HEK293 (cell line): ENCODE results near the gene NCAN.

ENCODE experiments used
- CTCF ChIA-PET: fragments of 350-600 bp; formaldehyde crosslinking; extraction: SDS; loops from one replicate; lab custom pipeline; 2021; ENCODE audit warnings: antibody characterized with exemption; lab: Yijun Ruan, JAX
- POLR2A ChIA-PET: fragments of 300-600 bp; formaldehyde crosslinking; extraction: SDS; loops from one replicate; lab custom pipeline; 2020; ENCODE audit warnings: antibody characterized with exemption, inconsistent platforms; lab: Yijun Ruan, JAX
- H3K27ac ChIP-seq: fragments of 200-500 bp; sonication (Bioruptor generic); 2 replicates; pipeline ENCODE4 v1.5.1; 2014; ENCODE audit warnings: low read depth, low read length, control low read depth, inconsistent platforms; ENCODE audit errors: extremely low read depth
- H3K36me3 ChIP-seq, 2 experiments: fragments of 200-500 bp in 1 of 2; sonication (Bioruptor generic) in 1 of 2; 1 replicate in 1 of 2; 2 replicates in 1 of 2; pipeline ENCODE4 v1.5.1; 2014 to 2017; ENCODE audit warnings: inconsistent platforms in 2 of 2, low read length in 2 of 2; ENCODE audit not compliant: control insufficient read depth in 2 of 2, insufficient read depth in 1 of 2
- H3K4me1 ChIP-seq: fragments of 200-500 bp; sonication (Bioruptor generic); 2 replicates; pipeline ENCODE4 v1.5.1; 2014; ENCODE audit warnings: mild to moderate bottlenecking, low read length, inconsistent platforms; ENCODE audit not compliant: control insufficient read depth, insufficient read depth
- H3K4me3 ChIP-seq: 2 replicates; pipeline ENCODE4 v1.5.1; 2011; ENCODE audit warnings: low read depth, mild to moderate bottlenecking, control low read depth, low read length, moderate library complexity
- H3K9me3 ChIP-seq: fragments of 200-500 bp; sonication (Bioruptor generic); 2 replicates; pipeline ENCODE4 v1.5.1; 2014; ENCODE audit warnings: low read depth, low read length, inconsistent platforms; ENCODE audit not compliant: control insufficient read depth, insufficient read depth
- GLI4 ChIP-seq: fragments of 450-650 bp; formaldehyde crosslinking; IDR thresholded peaks from 2 replicates; pipeline ENCODE4 v1.5.1; 2016; ENCODE audit warnings: missing biosample characterization, missing genetic modification characterization
- IKZF3 ChIP-seq: fragments of 450-650 bp; IDR thresholded peaks from 2 replicates; pipeline ENCODE4 v1.5.0; 2018; ENCODE audit warnings: missing biosample characterization, mild to moderate bottlenecking, missing genetic modification characterization, moderate library complexity
- KLF8 ChIP-seq: fragments of 450-650 bp; formaldehyde crosslinking; IDR thresholded peaks from 2 replicates; pipeline ENCODE4 v1.5.1; 2016; ENCODE audit warnings: missing biosample characterization, missing genetic modification characterization
- PBX3 ChIP-seq: sonication (generic); formaldehyde crosslinking; IDR thresholded peaks from 2 replicates; pipeline ENCODE4 v1.8.1; 2022; ENCODE audit warnings: mild to moderate bottlenecking, moderate library complexity, missing genetic modification reagents
- PRDM4 ChIP-seq: fragments of 450-650 bp; formaldehyde crosslinking; IDR thresholded peaks from 2 replicates; pipeline ENCODE4 v1.5.1; 2017; ENCODE audit warnings: missing biosample characterization, missing genetic modification characterization
- RBAK ChIP-seq: fragments of 450-650 bp; formaldehyde crosslinking; IDR thresholded peaks from 2 replicates; pipeline ENCODE4 v1.5.1; 2016; ENCODE audit warnings: missing biosample characterization, missing genetic modification characterization
- REPIN1 ChIP-seq: fragments of 450-650 bp; formaldehyde crosslinking; IDR thresholded peaks from 2 replicates; pipeline ENCODE4 v1.5.1; 2017; ENCODE audit warnings: missing biosample characterization, missing genetic modification characterization, low read depth
- SP2 ChIP-seq: fragments of 450-650 bp; formaldehyde crosslinking; IDR thresholded peaks from 2 replicates; pipeline ENCODE4 v1.5.1; 2016; ENCODE audit warnings: missing biosample characterization, missing genetic modification characterization
- ZBTB8A ChIP-seq: fragments of 450-650 bp; formaldehyde crosslinking; IDR thresholded peaks from 2 replicates; pipeline ENCODE4 v1.5.1; 2016; ENCODE audit warnings: missing biosample characterization, missing genetic modification characterization
- ZFP3 ChIP-seq: fragments of 450-650 bp; formaldehyde crosslinking; IDR thresholded peaks from 2 replicates; pipeline ENCODE4 v1.5.1; 2016; ENCODE audit warnings: low read depth, missing biosample characterization, missing genetic modification characterization
- ZIC2 ChIP-seq: fragments of 450-650 bp; formaldehyde crosslinking; IDR thresholded peaks from 2 replicates; pipeline ENCODE4 v1.5.1; 2016; ENCODE audit warnings: missing biosample characterization, missing genetic modification characterization
- ZNF10 ChIP-seq: fragments of 450-650 bp; formaldehyde crosslinking; IDR thresholded peaks from 2 replicates; pipeline ENCODE4 v1.5.1; 2017; ENCODE audit warnings: missing biosample characterization, missing genetic modification characterization
- ZNF138 ChIP-seq: fragments of 450-650 bp; formaldehyde crosslinking; IDR thresholded peaks from 2 replicates; pipeline ENCODE4 v1.5.1; 2016; ENCODE audit warnings: missing biosample characterization, missing genetic modification characterization, borderline replicate concordance
- ZNF155 ChIP-seq: fragments of 450-650 bp; formaldehyde crosslinking; IDR thresholded peaks from 2 replicates; pipeline ENCODE4 v1.5.1; 2016; ENCODE audit warnings: missing biosample characterization, missing genetic modification characterization
- ZNF175 ChIP-seq: fragments of 450-650 bp; formaldehyde crosslinking; IDR thresholded peaks from 2 replicates; pipeline ENCODE4 v1.5.1; 2016; ENCODE audit warnings: missing biosample characterization, missing genetic modification characterization
- ZNF223 ChIP-seq: fragments of 450-650 bp; formaldehyde crosslinking; IDR thresholded peaks from 2 replicates; pipeline ENCODE4 v1.5.1; 2016; ENCODE audit warnings: missing biosample characterization, missing genetic modification characterization
- ZNF341 ChIP-seq: fragments of 450-650 bp; formaldehyde crosslinking; IDR thresholded peaks from 2 replicates; pipeline ENCODE4; 2016; ENCODE audit warnings: low read depth, missing biosample characterization, missing genetic modification characterization
- ZNF404 ChIP-seq: fragments of 450-650 bp; formaldehyde crosslinking; IDR thresholded peaks from 2 replicates; pipeline ENCODE4 v1.5.1; 2017; ENCODE audit warnings: missing biosample characterization, missing genetic modification characterization
- ZNF423 ChIP-seq: fragments of 450-650 bp; formaldehyde crosslinking; IDR thresholded peaks from 2 replicates; pipeline ENCODE4 v1.5.1; 2016; ENCODE audit warnings: missing biosample characterization, missing genetic modification characterization
- ZNF548 ChIP-seq: fragments of 450-650 bp; formaldehyde crosslinking; IDR thresholded peaks from 2 replicates; pipeline ENCODE4 v1.5.1; 2016; ENCODE audit warnings: missing biosample characterization, missing genetic modification characterization
- ZNF561 ChIP-seq: fragments of 450-650 bp; IDR thresholded peaks from 2 replicates; pipeline ENCODE4 v1.5.1; 2018; ENCODE audit warnings: missing biosample characterization, missing genetic modification characterization, borderline replicate concordance
- ZNF600 ChIP-seq: fragments of 450-650 bp; formaldehyde crosslinking; IDR thresholded peaks from 2 replicates; pipeline ENCODE4 v1.5.1; 2016; ENCODE audit warnings: missing biosample characterization, missing genetic modification characterization
- ZNF621 ChIP-seq: fragments of 450-650 bp; formaldehyde crosslinking; IDR thresholded peaks from 2 replicates; pipeline ENCODE4 v1.5.1; 2017; ENCODE audit warnings: missing biosample characterization, missing genetic modification characterization
- ZNF707 ChIP-seq: fragments of 450-650 bp; formaldehyde crosslinking; IDR thresholded peaks from 2 replicates; pipeline ENCODE4 v1.5.1; 2016; ENCODE audit warnings: missing biosample characterization, missing genetic modification characterization
- ZSCAN5A ChIP-seq: fragments of 450-650 bp; formaldehyde crosslinking; IDR thresholded peaks from 2 replicates; pipeline ENCODE4 v1.5.1; 2016; ENCODE audit warnings: missing biosample characterization, missing genetic modification characterization
- TF ChIP-seq, protein P1 (sequence below): fragments of 450-650 bp; formaldehyde crosslinking; IDR thresholded peaks from 2 replicates; pipeline ENCODE4 v1.5.1; 2016; ENCODE audit warnings: missing biosample characterization, missing genetic modification characterization
- TF ChIP-seq, protein P2 (sequence below): fragments of 450-650 bp; IDR thresholded peaks from 2 replicates; pipeline ENCODE4 v1.5.1; 2018; ENCODE audit warnings: missing biosample characterization, missing genetic modification characterization

Gene NCAN

GRCh38 chr19:19209372-19209771 is 2.4 kb upstream of the NCAN start (continued):
- TF ChIP-seq, protein P1, sequence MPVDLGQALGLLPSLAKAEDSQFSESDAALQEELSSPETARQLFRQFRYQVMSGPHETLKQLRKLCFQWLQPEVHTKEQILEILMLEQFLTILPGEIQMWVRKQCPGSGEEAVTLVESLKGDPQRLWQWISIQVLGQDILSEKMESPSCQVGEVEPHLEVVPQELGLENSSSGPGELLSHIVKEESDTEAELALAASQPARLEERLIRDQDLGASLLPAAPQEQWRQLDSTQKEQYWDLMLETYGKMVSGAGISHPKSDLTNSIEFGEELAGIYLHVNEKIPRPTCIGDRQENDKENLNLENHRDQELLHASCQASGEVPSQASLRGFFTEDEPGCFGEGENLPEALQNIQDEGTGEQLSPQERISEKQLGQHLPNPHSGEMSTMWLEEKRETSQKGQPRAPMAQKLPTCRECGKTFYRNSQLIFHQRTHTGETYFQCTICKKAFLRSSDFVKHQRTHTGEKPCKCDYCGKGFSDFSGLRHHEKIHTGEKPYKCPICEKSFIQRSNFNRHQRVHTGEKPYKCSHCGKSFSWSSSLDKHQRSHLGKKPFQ (tag by site-specific recombination): no peak
- TF ChIP-seq ZNF138 (tag by site-specific recombination) (no peak), ZBTB8A (tag by site-specific recombination) (no peak), ZFP3 (no peak), ZNF223 (tag by site-specific recombination) (no peak), ZNF404 (no peak), ZNF548 (tag by site-specific recombination) (no peak), ZIC2 (tag by site-specific recombination) (peak; percentile 31; the same call in 1 of the 2 replicates), PRDM4 (tag by site-specific recombination) (no peak), ZNF600 (peak; percentile 68)
- TF ChIP-seq, all 188 proteins: peak for 3

DNA sequence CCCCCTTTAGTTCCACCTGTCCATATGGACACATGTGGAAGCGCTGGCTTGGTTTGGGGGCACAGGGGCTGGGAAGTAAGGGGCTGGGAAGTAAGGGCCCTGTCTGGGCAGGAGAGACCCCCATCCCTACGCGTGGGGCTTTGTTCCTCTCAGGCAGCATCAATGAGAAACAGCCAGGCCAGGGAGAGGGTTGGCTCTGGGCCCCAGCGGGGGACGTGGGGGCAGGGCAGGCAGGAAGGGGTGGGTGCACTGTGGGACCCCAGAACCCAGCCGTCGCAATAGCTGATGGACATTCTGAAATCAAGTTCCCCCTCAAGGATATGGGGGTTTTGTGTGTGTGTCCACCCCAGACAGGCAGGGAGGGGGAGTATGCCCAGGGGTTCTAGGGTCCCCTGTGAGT is 1.2 kb downstream of the NCAN start:
- POLR2A ChIA-PET: no interaction called here
- no peak overlapping the region for H3K4me3 ChIP-seq
- no peaks in the 10 kb centered on the region for H3K9me3 ChIP-seq
- no peaks in the 10 kb centered on the region for H3K36me3 ChIP-seq
- no peak overlapping the region for H3K27ac ChIP-seq
- H3K4me1 ChIP-seq: no peaks in the 10 kb centered on the region
- CTCF ChIA-PET: interaction anchor here (0.7 kb wide), 1 partner anchor 693 kb away, joined by 3 read pairs; no protein-coding TSS in a partner anchor
- TF ChIP-seq ZSCAN5A (no peak), ZNF423 (no peak), IKZF3 (tag by site-specific recombination) (no peak), ZNF561 (tag by site-specific recombination) (no peak), KLF8 (tag by site-specific recombination) (no peak), ZNF175 (tag by site-specific recombination) (no peak), ZNF10 (tag by site-specific recombination) (no peak), ZNF707 (no peak), ZNF138 (tag by site-specific recombination) (no peak), ZNF621 (no peak), ZNF341 (tag by site-specific recombination) (no peak), PBX3 (CRISPR knock-in tag) (no peak), ZNF155 (tag by site-specific recombination) (no peak), SP2 (no peak), REPIN1 (no peak), RBAK (tag by site-specific recombination) (no peak), GLI4 (no peak)
- TF ChIP-seq, protein P2, sequence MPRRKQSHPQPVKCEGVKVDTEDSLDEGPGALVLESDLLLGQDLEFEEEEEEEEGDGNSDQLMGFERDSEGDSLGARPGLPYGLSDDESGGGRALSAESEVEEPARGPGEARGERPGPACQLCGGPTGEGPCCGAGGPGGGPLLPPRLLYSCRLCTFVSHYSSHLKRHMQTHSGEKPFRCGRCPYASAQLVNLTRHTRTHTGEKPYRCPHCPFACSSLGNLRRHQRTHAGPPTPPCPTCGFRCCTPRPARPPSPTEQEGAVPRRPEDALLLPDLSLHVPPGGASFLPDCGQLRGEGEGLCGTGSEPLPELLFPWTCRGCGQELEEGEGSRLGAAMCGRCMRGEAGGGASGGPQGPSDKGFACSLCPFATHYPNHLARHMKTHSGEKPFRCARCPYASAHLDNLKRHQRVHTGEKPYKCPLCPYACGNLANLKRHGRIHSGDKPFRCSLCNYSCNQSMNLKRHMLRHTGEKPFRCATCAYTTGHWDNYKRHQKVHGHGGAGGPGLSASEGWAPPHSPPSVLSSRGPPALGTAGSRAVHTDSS (tag by site-specific recombination): no peak
- TF ChIP-seq, all 188 proteins: peak for 0
